HEK293 (cell line): ENCODE results near the gene NR2F1-AS1.

Experiments used
- CTCF ChIA-PET: fragments of 350-600 bp; formaldehyde crosslinking; extraction: SDS; loops from one replicate; lab custom pipeline; 2021; ENCODE audit warnings: antibody characterized with exemption; lab: Yijun Ruan, JAX
- POLR2A ChIA-PET: fragments of 300-600 bp; formaldehyde crosslinking; extraction: SDS; loops from one replicate; lab custom pipeline; 2020; ENCODE audit warnings: antibody characterized with exemption, inconsistent platforms; lab: Yijun Ruan, JAX
- H3K27ac ChIP-seq: fragments of 200-500 bp; sonication (Bioruptor generic); 2 replicates; pipeline ENCODE4 v1.5.1; 2014; ENCODE audit warnings: low read depth, low read length, control low read depth, inconsistent platforms; ENCODE audit errors: extremely low read depth
- H3K36me3 ChIP-seq, 2 experiments: fragments of 200-500 bp in 1 of 2; sonication (Bioruptor generic) in 1 of 2; 1 replicate in 1 of 2; 2 replicates in 1 of 2; pipeline ENCODE4 v1.5.1; 2014 to 2017; ENCODE audit warnings: inconsistent platforms in 2 of 2, low read length in 2 of 2; ENCODE audit not compliant: control insufficient read depth in 2 of 2, insufficient read depth in 1 of 2
- H3K4me1 ChIP-seq: fragments of 200-500 bp; sonication (Bioruptor generic); 2 replicates; pipeline ENCODE4 v1.5.1; 2014; ENCODE audit warnings: mild to moderate bottlenecking, low read length, inconsistent platforms; ENCODE audit not compliant: control insufficient read depth, insufficient read depth
- H3K4me3 ChIP-seq: 2 replicates; pipeline ENCODE4 v1.5.1; 2011; ENCODE audit warnings: low read depth, mild to moderate bottlenecking, control low read depth, low read length, moderate library complexity
- H3K9me3 ChIP-seq: fragments of 200-500 bp; sonication (Bioruptor generic); 2 replicates; pipeline ENCODE4 v1.5.1; 2014; ENCODE audit warnings: low read depth, low read length, inconsistent platforms; ENCODE audit not compliant: control insufficient read depth, insufficient read depth
- BCL11A ChIP-seq: fragments of 450-650 bp; formaldehyde crosslinking; IDR thresholded peaks from 2 replicates; pipeline ENCODE4 v1.5.1; 2016; ENCODE audit warnings: low read depth, missing biosample characterization, missing genetic modification characterization
- FEZF1 ChIP-seq: fragments of 450-650 bp; formaldehyde crosslinking; IDR thresholded peaks from 2 replicates; pipeline ENCODE4 v1.5.1; 2016; ENCODE audit warnings: missing biosample characterization, missing genetic modification characterization
- GFI1B ChIP-seq: fragments of 450-650 bp; formaldehyde crosslinking; IDR thresholded peaks from 2 replicates; pipeline ENCODE4 v1.5.1; 2016; ENCODE audit warnings: missing biosample characterization, missing genetic modification characterization
- GLIS2 ChIP-seq: fragments of 450-650 bp; formaldehyde crosslinking; IDR thresholded peaks from 2 replicates; pipeline ENCODE4 v1.5.1; 2016; ENCODE audit warnings: missing biosample characterization, missing genetic modification characterization
- MZF1 ChIP-seq: fragments of 450-650 bp; formaldehyde crosslinking; IDR thresholded peaks from 2 replicates; pipeline ENCODE4 v1.5.1; 2017; ENCODE audit warnings: missing biosample characterization, missing genetic modification characterization, borderline replicate concordance
- SCRT1 ChIP-seq: fragments of 450-650 bp; formaldehyde crosslinking; IDR thresholded peaks from 2 replicates; pipeline ENCODE4 v1.5.1; 2016; ENCODE audit warnings: missing biosample characterization, missing genetic modification characterization, borderline replicate concordance
- YY2 ChIP-seq: fragments of 450-650 bp; formaldehyde crosslinking; IDR thresholded peaks from 2 replicates; pipeline ENCODE4 v1.5.1; 2016; ENCODE audit warnings: missing biosample characterization, missing genetic modification characterization
- ZNF211 ChIP-seq: fragments of 450-650 bp; formaldehyde crosslinking; IDR thresholded peaks from 2 replicates; pipeline ENCODE4 v1.5.1; 2016; ENCODE audit warnings: low read depth, missing biosample characterization, missing genetic modification characterization
- ZNF394 ChIP-seq: fragments of 450-650 bp; formaldehyde crosslinking; IDR thresholded peaks from 2 replicates; pipeline ENCODE4 v1.5.1; 2016; ENCODE audit warnings: missing biosample characterization, missing genetic modification characterization, mild to moderate bottlenecking, moderate library complexity, borderline replicate concordance
- ZNF423 ChIP-seq: fragments of 450-650 bp; formaldehyde crosslinking; IDR thresholded peaks from 2 replicates; pipeline ENCODE4 v1.5.1; 2016; ENCODE audit warnings: missing biosample characterization, missing genetic modification characterization
- ZNF48 ChIP-seq: fragments of 450-650 bp; formaldehyde crosslinking; IDR thresholded peaks from 2 replicates; pipeline ENCODE4 v1.5.1; 2016; ENCODE audit warnings: missing biosample characterization, missing genetic modification characterization
- ZNF501 ChIP-seq: fragments of 450-650 bp; formaldehyde crosslinking; IDR thresholded peaks from 2 replicates; pipeline ENCODE4 v1.5.1; 2016; ENCODE audit warnings: missing biosample characterization, missing genetic modification characterization
- ZNF521 ChIP-seq: fragments of 450-650 bp; formaldehyde crosslinking; IDR thresholded peaks from 2 replicates; pipeline ENCODE4 v1.5.1; 2017; ENCODE audit warnings: missing biosample characterization, mild to moderate bottlenecking, missing genetic modification characterization
- ZNF530 ChIP-seq: fragments of 450-650 bp; formaldehyde crosslinking; IDR thresholded peaks from 2 replicates; pipeline ENCODE4 v1.5.1; 2016; ENCODE audit warnings: low read depth, missing biosample characterization, missing genetic modification characterization
- ZNF629 ChIP-seq: fragments of 450-650 bp; formaldehyde crosslinking; IDR thresholded peaks from 2 replicates; pipeline ENCODE4 v1.5.1; 2017; ENCODE audit warnings: missing biosample characterization, missing genetic modification characterization
- ZNF639 ChIP-seq: fragments of 450-650 bp; formaldehyde crosslinking; IDR thresholded peaks from 2 replicates; pipeline ENCODE4 v1.5.1; 2016; ENCODE audit warnings: missing biosample characterization, missing genetic modification characterization
- ZNF704 ChIP-seq: fragments of 450-650 bp; formaldehyde crosslinking; IDR thresholded peaks from 2 replicates; pipeline ENCODE4 v1.5.1; 2016; ENCODE audit warnings: missing biosample characterization, missing genetic modification characterization
- ZNF707 ChIP-seq: fragments of 450-650 bp; formaldehyde crosslinking; IDR thresholded peaks from 2 replicates; pipeline ENCODE4 v1.5.1; 2016; ENCODE audit warnings: missing biosample characterization, missing genetic modification characterization
- ZNF792 ChIP-seq: fragments of 450-650 bp; formaldehyde crosslinking; IDR thresholded peaks from 2 replicates; pipeline ENCODE4 v1.5.1; 2016; ENCODE audit warnings: missing biosample characterization, missing genetic modification characterization
- TF ChIP-seq, protein P1 (sequence below): fragments of 450-650 bp; formaldehyde crosslinking; IDR thresholded peaks from 2 replicates; pipeline ENCODE4 v1.5.1; 2016; ENCODE audit warnings: missing biosample characterization, missing genetic modification characterization
- TF ChIP-seq, protein P2 (sequence below): fragments of 450-650 bp; formaldehyde crosslinking; IDR thresholded peaks from 2 replicates; pipeline ENCODE4 v1.5.1; 2016; ENCODE audit warnings: missing biosample characterization, missing genetic modification characterization
- TF ChIP-seq, protein P3 (sequence below): fragments of 450-650 bp; IDR thresholded peaks from 2 replicates; pipeline ENCODE4 v1.5.1; 2018; ENCODE audit warnings: missing biosample characterization, mild to moderate bottlenecking, missing genetic modification characterization
- TF ChIP-seq, protein P4 (sequence below): IDR thresholded peaks from 2 replicates; pipeline ENCODE4 v1.6.1; 2011; ENCODE audit warnings: mild to moderate bottlenecking, low read depth, low read length, borderline replicate concordance
- TF ChIP-seq, protein P5 (sequence below): fragments of 450-650 bp; formaldehyde crosslinking; IDR thresholded peaks from 2 replicates; pipeline ENCODE4 v1.5.1; 2017; ENCODE audit warnings: missing biosample characterization, missing genetic modification characterization

The NR2F1-AS1 gene

GRCh38 chr5:93567424-93567823, 13.6 kb downstream of the NR2F1-AS1 start:
- CTCF ChIA-PET, result no interaction called here
- TF ChIP-seq, protein P1, sequence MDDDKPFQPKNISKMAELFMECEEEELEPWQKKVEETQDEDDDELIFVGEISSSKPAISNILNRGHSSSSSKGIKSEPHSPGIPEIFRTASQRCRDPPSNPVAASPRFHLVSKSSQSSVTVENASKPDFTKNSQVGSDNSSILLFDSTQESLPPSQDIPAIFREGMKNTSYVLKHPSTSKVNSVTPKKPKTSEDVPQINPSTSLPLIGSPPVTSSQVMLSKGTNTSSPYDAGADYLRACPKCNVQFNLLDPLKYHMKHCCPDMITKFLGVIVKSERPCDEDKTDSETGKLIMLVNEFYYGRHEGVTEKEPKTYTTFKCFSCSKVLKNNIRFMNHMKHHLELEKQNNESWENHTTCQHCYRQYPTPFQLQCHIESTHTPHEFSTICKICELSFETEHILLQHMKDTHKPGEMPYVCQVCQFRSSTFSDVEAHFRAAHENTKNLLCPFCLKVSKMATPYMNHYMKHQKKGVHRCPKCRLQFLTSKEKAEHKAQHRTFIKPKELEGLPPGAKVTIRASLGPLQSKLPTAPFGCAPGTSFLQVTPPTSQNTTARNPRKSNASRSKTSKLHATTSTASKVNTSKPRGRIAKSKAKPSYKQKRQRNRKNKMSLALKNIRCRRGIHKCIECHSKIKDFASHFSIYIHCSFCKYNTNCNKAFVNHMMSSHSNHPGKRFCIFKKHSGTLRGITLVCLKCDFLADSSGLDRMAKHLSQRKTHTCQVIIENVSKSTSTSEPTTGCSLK (tag by site-specific recombination), result no peak
- TF ChIP-seq GLIS2 (tag by site-specific recombination), result no peak
- TF ChIP-seq, protein P2, sequence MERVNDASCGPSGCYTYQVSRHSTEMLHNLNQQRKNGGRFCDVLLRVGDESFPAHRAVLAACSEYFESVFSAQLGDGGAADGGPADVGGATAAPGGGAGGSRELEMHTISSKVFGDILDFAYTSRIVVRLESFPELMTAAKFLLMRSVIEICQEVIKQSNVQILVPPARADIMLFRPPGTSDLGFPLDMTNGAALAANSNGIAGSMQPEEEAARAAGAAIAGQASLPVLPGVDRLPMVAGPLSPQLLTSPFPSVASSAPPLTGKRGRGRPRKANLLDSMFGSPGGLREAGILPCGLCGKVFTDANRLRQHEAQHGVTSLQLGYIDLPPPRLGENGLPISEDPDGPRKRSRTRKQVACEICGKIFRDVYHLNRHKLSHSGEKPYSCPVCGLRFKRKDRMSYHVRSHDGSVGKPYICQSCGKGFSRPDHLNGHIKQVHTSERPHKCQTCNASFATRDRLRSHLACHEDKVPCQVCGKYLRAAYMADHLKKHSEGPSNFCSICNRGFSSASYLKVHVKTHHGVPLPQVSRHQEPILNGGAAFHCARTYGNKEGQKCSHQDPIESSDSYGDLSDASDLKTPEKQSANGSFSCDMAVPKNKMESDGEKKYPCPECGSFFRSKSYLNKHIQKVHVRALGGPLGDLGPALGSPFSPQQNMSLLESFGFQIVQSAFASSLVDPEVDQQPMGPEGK (tag by site-specific recombination), result no peak
- no peak for TF ChIP-seq ZNF423 (tag by site-specific recombination)
- TF ChIP-seq ZNF704 (tag by site-specific recombination), result no peak
- TF ChIP-seq ZNF211 (tag by site-specific recombination), result no peak
- no peak for TF ChIP-seq YY2
- TF ChIP-seq ZNF629 (tag by site-specific recombination), result no peak
- no peak for TF ChIP-seq ZNF639 (tag by site-specific recombination)
- no peak for TF ChIP-seq ZNF48
- TF ChIP-seq FEZF1 (tag by site-specific recombination), result 0 out of 2 replicates have a peak, but pooled peaks have one; percentile 19
- TF ChIP-seq, protein P3, sequence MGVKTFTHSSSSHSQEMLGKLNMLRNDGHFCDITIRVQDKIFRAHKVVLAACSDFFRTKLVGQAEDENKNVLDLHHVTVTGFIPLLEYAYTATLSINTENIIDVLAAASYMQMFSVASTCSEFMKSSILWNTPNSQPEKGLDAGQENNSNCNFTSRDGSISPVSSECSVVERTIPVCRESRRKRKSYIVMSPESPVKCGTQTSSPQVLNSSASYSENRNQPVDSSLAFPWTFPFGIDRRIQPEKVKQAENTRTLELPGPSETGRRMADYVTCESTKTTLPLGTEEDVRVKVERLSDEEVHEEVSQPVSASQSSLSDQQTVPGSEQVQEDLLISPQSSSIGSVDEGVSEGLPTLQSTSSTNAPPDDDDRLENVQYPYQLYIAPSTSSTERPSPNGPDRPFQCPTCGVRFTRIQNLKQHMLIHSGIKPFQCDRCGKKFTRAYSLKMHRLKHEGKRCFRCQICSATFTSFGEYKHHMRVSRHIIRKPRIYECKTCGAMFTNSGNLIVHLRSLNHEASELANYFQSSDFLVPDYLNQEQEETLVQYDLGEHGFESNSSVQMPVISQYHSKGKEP (tag by site-specific recombination), result peak; percentile 33; the same call in 1 of the 2 replicates
- no peak for TF ChIP-seq ZNF792
- TF ChIP-seq ZNF394 (tag by site-specific recombination), result no peak
- no peak for TF ChIP-seq ZNF530 (tag by site-specific recombination)
- no peak for TF ChIP-seq ZNF501
- TF ChIP-seq, protein P4, sequence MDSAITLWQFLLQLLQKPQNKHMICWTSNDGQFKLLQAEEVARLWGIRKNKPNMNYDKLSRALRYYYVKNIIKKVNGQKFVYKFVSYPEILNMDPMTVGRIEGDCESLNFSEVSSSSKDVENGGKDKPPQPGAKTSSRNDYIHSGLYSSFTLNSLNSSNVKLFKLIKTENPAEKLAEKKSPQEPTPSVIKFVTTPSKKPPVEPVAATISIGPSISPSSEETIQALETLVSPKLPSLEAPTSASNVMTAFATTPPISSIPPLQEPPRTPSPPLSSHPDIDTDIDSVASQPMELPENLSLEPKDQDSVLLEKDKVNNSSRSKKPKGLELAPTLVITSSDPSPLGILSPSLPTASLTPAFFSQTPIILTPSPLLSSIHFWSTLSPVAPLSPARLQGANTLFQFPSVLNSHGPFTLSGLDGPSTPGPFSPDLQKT, result no peak
- no peak for TF ChIP-seq ZNF707 (tag by site-specific recombination)
- TF ChIP-seq MZF1 (tag by site-specific recombination), result no peak
- no peak for TF ChIP-seq BCL11A
- TF ChIP-seq SCRT1 (tag by site-specific recombination), result no peak
- TF ChIP-seq, protein P5, sequence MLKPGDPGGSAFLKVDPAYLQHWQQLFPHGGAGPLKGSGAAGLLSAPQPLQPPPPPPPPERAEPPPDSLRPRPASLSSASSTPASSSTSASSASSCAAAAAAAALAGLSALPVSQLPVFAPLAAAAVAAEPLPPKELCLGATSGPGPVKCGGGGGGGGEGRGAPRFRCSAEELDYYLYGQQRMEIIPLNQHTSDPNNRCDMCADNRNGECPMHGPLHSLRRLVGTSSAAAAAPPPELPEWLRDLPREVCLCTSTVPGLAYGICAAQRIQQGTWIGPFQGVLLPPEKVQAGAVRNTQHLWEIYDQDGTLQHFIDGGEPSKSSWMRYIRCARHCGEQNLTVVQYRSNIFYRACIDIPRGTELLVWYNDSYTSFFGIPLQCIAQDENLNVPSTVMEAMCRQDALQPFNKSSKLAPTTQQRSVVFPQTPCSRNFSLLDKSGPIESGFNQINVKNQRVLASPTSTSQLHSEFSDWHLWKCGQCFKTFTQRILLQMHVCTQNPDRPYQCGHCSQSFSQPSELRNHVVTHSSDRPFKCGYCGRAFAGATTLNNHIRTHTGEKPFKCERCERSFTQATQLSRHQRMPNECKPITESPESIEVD (tag by site-specific recombination), result peak; percentile 48
- TF ChIP-seq GFI1B (tag by site-specific recombination), result 0 out of 2 replicates have a peak, but pooled peaks have one; percentile 34
- no peak for TF ChIP-seq ZNF521 (tag by site-specific recombination)

More at GRCh38 chr5:93567424-93567823, 13.6 kb downstream of the NR2F1-AS1 start:
- peaks cover 0 to 5% of the 10 kb centered on the region in 2 experiments; a peak in 2 of 3 replicates for H3K36me3 ChIP-seq
- no peak overlapping the region for H3K27ac ChIP-seq
- POLR2A ChIA-PET, result no interaction called here
- H3K4me1 ChIP-seq, result peaks cover 20% of the 10 kb centered on the region
- no peak overlapping the region for H3K4me3 ChIP-seq
- no peaks in the 10 kb centered on the region for H3K9me3 ChIP-seq
